Measurements from ENCODE around the gene CCDC142. TPM values are rescaled to one million over a fixed set of nuclear protein-coding genes. Genes with fewer than 3 reads are reported as not detected.

The CCDC142 gene
- total and polyA plus RNA-seq, 2 experiments from 2014 or later, result 5.1 to 12.3 TPM

DNA sequence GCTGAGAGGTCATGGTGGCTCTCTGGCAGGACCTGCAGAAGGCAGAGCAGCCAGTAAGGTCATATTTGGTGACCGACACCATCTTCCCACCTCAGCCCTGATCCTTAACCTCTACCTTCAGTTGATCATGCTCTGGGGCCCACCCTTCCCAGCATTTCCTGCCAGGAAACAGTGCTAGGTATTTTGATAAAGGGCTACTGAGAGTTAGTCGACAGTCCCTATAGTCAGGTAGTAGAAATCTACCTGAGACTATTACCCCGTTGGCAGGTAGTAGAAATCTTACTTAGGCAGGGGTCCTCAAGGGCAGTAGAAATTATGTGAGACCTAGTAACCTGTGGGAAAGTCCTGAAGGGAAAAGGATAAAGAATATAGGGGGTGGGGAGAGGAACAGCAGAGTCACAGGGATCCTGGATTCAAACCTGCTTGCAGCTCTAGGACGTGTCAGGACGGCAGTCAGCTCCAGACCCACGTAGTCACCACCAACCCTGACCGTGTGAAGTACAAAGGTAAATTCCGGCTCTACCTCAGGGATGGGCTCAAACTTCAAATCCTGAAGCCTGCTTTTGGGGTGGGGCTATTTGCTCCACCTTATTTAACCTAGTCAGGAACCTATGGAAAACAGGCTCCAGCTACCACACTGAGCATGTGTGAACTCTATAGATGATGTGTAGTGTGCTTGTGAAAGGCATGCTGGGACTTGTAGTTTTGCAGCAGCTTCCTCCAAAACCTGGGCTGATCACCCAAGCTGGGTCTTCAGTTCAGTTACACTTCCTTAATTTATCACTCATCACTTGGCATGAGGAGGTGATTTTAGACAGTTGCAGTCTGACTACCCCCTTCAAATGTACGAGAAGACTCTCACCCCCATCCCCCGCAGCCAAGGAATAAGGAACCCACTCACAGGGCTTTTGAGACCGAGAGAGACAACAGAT, 43.2 kb upstream of the CCDC142 start, which contains the start of gene DQX1:
DQX1 (minus strand) TSS at position 515 of the 932 bp plus-strand sequence; CDS start at position 13, 502 bp downstream.
- H3K4me3 ChIP-seq, result no peak within 1 kb of the TSS
- DNase-seq (ENCODE audit: low spot score) (peak; percentile 85), ATAC-seq (peak; percentile 9)
- peak; percentile 60 for TF ChIP-seq CREB1 (CRISPR knock-in tag; IDR thresholded peaks at IDR 0.05; ENCODE audit: low read depth)
- TF ChIP-seq, protein P1, sequence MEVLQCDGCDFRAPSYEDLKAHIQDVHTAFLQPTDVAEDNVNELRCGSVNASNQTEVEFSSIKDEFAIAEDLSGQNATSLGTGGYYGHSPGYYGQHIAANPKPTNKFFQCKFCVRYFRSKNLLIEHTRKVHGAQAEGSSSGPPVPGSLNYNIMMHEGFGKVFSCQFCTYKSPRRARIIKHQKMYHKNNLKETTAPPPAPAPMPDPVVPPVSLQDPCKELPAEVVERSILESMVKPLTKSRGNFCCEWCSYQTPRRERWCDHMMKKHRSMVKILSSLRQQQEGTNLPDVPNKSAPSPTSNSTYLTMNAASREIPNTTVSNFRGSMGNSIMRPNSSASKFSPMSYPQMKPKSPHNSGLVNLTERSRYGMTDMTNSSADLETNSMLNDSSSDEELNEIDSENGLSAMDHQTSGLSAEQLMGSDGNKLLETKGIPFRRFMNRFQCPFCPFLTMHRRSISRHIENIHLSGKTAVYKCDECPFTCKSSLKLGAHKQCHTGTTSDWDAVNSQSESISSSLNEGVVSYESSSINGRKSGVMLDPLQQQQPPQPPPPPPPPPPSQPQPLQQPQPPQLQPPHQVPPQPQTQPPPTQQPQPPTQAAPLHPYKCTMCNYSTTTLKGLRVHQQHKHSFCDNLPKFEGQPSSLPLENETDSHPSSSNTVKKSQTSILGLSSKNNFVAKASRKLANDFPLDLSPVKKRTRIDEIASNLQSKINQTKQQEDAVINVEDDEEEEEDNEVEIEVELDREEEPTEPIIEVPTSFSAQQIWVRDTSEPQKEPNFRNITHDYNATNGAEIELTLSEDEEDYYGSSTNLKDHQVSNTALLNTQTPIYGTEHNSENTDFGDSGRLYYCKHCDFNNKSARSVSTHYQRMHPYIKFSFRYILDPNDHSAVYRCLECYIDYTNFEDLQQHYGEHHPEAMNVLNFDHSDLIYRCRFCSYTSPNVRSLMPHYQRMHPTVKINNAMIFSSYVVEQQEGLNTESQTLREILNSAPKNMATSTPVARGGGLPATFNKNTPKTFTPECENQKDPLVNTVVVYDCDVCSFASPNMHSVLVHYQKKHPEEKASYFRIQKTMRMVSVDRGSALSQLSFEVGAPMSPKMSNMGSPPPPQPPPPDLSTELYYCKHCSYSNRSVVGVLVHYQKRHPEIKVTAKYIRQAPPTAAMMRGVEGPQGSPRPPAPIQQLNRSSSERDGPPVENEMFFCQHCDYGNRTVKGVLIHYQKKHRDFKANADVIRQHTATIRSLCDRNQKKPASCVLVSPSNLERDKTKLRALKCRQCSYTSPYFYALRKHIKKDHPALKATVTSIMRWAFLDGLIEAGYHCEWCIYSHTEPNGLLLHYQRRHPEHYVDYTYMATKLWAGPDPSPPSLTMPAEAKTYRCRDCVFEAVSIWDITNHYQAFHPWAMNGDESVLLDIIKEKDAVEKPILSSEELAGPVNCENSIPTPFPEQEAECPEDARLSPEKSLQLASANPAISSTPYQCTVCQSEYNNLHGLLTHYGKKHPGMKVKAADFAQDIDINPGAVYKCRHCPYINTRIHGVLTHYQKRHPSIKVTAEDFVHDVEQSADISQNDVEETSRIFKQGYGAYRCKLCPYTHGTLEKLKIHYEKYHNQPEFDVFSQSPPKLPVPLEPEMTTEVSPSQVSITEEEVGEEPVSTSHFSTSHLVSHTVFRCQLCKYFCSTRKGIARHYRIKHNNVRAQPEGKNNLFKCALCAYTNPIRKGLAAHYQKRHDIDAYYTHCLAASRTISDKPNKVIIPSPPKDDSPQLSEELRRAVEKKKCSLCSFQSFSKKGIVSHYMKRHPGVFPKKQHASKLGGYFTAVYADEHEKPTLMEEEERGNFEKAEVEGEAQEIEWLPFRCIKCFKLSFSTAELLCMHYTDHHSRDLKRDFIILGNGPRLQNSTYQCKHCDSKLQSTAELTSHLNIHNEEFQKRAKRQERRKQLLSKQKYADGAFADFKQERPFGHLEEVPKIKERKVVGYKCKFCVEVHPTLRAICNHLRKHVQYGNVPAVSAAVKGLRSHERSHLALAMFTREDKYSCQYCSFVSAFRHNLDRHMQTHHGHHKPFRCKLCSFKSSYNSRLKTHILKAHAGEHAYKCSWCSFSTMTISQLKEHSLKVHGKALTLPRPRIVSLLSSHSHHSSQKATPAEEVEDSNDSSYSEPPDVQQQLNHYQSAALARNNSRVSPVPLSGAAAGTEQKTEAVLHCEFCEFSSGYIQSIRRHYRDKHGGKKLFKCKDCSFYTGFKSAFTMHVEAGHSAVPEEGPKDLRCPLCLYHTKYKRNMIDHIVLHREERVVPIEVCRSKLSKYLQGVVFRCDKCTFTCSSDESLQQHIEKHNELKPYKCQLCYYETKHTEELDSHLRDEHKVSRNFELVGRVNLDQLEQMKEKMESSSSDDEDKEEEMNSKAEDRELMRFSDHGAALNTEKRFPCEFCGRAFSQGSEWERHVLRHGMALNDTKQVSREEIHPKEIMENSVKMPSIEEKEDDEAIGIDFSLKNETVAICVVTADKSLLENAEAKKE (CRISPR knock-in tag; IDR thresholded peaks at IDR 0.05), result no peak
- TF ChIP-seq, protein P2, sequence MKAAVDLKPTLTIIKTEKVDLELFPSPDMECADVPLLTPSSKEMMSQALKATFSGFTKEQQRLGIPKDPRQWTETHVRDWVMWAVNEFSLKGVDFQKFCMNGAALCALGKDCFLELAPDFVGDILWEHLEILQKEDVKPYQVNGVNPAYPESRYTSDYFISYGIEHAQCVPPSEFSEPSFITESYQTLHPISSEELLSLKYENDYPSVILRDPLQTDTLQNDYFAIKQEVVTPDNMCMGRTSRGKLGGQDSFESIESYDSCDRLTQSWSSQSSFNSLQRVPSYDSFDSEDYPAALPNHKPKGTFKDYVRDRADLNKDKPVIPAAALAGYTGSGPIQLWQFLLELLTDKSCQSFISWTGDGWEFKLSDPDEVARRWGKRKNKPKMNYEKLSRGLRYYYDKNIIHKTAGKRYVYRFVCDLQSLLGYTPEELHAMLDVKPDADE (IDR thresholded peaks at IDR 0.05), result 0 out of 2 replicates have a peak, but pooled peaks have one; percentile 53
- no peak within 1 kb of the TSS for H3K27ac ChIP-seq (ENCODE audit: low read depth)
- Mint-ChIP-seq H3K27ac (no peak within 1 kb of the TSS), H3K27me3 (ENCODE audit: insufficient read depth, low read depth, poor library complexity) (peaks cover 33% of the 10 kb centered on the region), H3K4me3 (peak within 1 kb of the TSS; percentile 50; the same call in 2 of the 3 replicates), H3K4me1 (peaks cover 17% of the 10 kb centered on the region), H3K9me3 (no peaks in the 10 kb centered on the region), H3K36me3 (ENCODE audit: low read depth) (peaks cover 34% of the 10 kb centered on the region)
- peaks cover 7% of the 10 kb centered on the region; the same call in 1 of the 2 replicates for H3K4me1 ChIP-seq (ENCODE audit: insufficient read depth)
- H3K79me2 ChIP-seq (replicated peaks; ENCODE audit: insufficient read depth), result peaks cover 18% of the 10 kb centered on the region
- H3K4me2 ChIP-seq, result no peak within 1 kb of the TSS
- 0 out of 2 replicates have a peak, but pooled peaks cover 12% of the 10 kb centered on the region for H3F3A ChIP-seq (replicated peaks; ENCODE audit: low read depth)
- no peak within 1 kb of the TSS for H2AFZ ChIP-seq
- H3K36me3 ChIP-seq (ENCODE audit: insufficient read depth), result peaks cover 11% of the 10 kb centered on the region
- peaks cover 22% of the 10 kb centered on the region for H3K27me3 ChIP-seq (ENCODE audit: insufficient read depth)
- H3K9me2 ChIP-seq (ENCODE audit: insufficient read depth), result no peaks in the 10 kb centered on the region
- peaks cover 9% of the 10 kb centered on the region; the same call in 1 of the 2 replicates for H4K20me1 ChIP-seq (replicated peaks; ENCODE audit: insufficient read depth)

Data from GM23338 (cell line).